Keratinocyte (primary cell): ENCODE results near the gene PKP2. TPM values are rescaled to one million over a fixed set of nuclear protein-coding genes. Genes with fewer than 3 reads are reported as not detected.

Experiments used
- DNase-seq: peaks from one replicate; pipeline ENCODE4 v3.0.0-alpha.2; 2011; ENCODE audit warnings: low read depth, missing footprints, low spot score
- FAIRE-seq: peaks from 2 replicates; lab custom pipeline; 2011; peaks lifted over from hg19 to GRCh38; lab: Jason Lieb, UNC
- H2AFZ ChIP-seq: 2 replicates; pipeline ENCODE4 v1.6.0; 2012; ENCODE audit warnings: low read length, control low read depth, inconsistent platforms; ENCODE audit not compliant: control insufficient read depth
- H3K27ac ChIP-seq: 2 replicates; pipeline ENCODE4 v1.5.1; 2011; ENCODE audit warnings: low read length; ENCODE audit not compliant: control insufficient read depth, insufficient read depth
- H3K27me3 ChIP-seq: 3 replicates; pipeline ENCODE4 v1.6.0; 2011; ENCODE audit warnings: low read length; ENCODE audit not compliant: control insufficient read depth, insufficient read depth; ENCODE audit errors: extremely low read depth
- H3K36me3 ChIP-seq, 2 experiments: 2 replicates in 1 of 2; 3 replicates in 1 of 2; pipeline ENCODE4 v1.5.1; 2011; ENCODE audit warnings: low read length in 2 of 2, mild to moderate bottlenecking in 1 of 2; ENCODE audit not compliant: control insufficient read depth in 2 of 2, insufficient read depth in 2 of 2; ENCODE audit errors: extremely low read depth in 1 of 2
- H3K4me1 ChIP-seq: 3 replicates; pipeline ENCODE4 v1.5.1; 2011; ENCODE audit warnings: low read length; ENCODE audit not compliant: control insufficient read depth, insufficient read depth; ENCODE audit errors: extremely low read depth
- H3K4me2 ChIP-seq: 3 replicates; pipeline ENCODE4 v1.6.0; 2011; ENCODE audit warnings: low read depth, low read length; ENCODE audit not compliant: control insufficient read depth, insufficient read depth; ENCODE audit errors: extremely low read depth
- H3K4me3 ChIP-seq, 3 experiments: fragments of 200-600 bp in 1 of 3; sonication (generic) in 1 of 3; 2 replicates in 2 of 3; 3 replicates in 1 of 3; pipeline ENCODE4 v1.5.1; 2011 to 2016; ENCODE audit warnings: low read length in 3 of 3, mild to moderate bottlenecking in 3 of 3, control low read depth in 2 of 3, inconsistent platforms in 1 of 3, low read depth in 1 of 3, mixed read lengths in 1 of 3, mixed run types in 1 of 3, moderate library complexity in 1 of 3; ENCODE audit not compliant: control insufficient read depth in 2 of 3, insufficient read depth in 2 of 3; ENCODE audit errors: extremely low read depth in 1 of 3
- H3K79me2 ChIP-seq: 2 replicates; pipeline ENCODE4 v1.6.0; 2012; ENCODE audit warnings: low read length; ENCODE audit not compliant: control insufficient read depth, insufficient read depth
- H3K9ac ChIP-seq: 3 replicates; pipeline ENCODE4 v1.6.0; 2011; ENCODE audit warnings: low read length; ENCODE audit not compliant: control insufficient read depth, insufficient read depth; ENCODE audit errors: extremely low read depth
- H3K9me1 ChIP-seq: 3 replicates; pipeline ENCODE4 v1.6.0; 2011; ENCODE audit warnings: low read length; ENCODE audit not compliant: control insufficient read depth, insufficient read depth; ENCODE audit errors: extremely low read depth
- H3K9me3 ChIP-seq: 2 replicates; pipeline ENCODE4 v1.5.1; 2012; ENCODE audit warnings: low read depth, low read length; ENCODE audit not compliant: control insufficient read depth
- H4K20me1 ChIP-seq: 3 replicates; pipeline ENCODE4 v1.6.0; 2011; ENCODE audit warnings: low read length; ENCODE audit not compliant: control insufficient read depth, insufficient read depth; ENCODE audit errors: extremely low read depth
- CTCF ChIP-seq, 3 experiments: IDR thresholded peaks in 1 of 3; conservative IDR thresholded peaks in 1 of 3; optimal IDR thresholded peaks in 1 of 3; 2 replicates in 2 of 3; 3 replicates in 1 of 3; pipeline versions ENCODE3 to v1.5.1; 2011; ENCODE audit warnings: low read length in 3 of 3, mild to moderate bottlenecking in 3 of 3, moderate library complexity in 2 of 3, control low read depth in 1 of 3, inconsistent platforms in 1 of 3; ENCODE audit not compliant: insufficient read depth in 2 of 3; ENCODE audit errors: extremely low read depth in 1 of 3
- EZH2 ChIP-seq: IDR thresholded peaks from one replicate; pipeline ENCODE4 v1.6.1; 2012; ENCODE audit warnings: inconsistent platforms, mild to moderate bottlenecking, low read length, moderate library complexity
- dilution Hi-C: fragments of 300-500 bp; cut with MboI; formaldehyde crosslinking; loops from one replicate; pipeline ENCODE4 v1.7.0; 2020; ENCODE audit warnings: low sequenced_read_pairs; ENCODE audit not compliant: extremely low pct_ligation_motif_present
- polyA plus RNA-seq, 5 experiments: library from polyadenylated mRNA; depleted of rRNA in 3 of 5; stranded (reverse) in 3 of 5; stranded (forward) in 1 of 5; unstranded in 1 of 5; fragments of >200 nt; gene quantifications; 1 replicate in 1 of 5; 2 replicates in 3 of 5; 3 replicates in 1 of 5; pipeline versions ENCODE4 v1.2.1 to v1.2.3, GENCODE V29; 2011 to 2012; ENCODE audit warnings: missing spikeins in 2 of 5, low read depth in 1 of 5, low replicate concordance in 1 of 5

PKP2 gene
- polyA plus RNA-seq, 1 donor (not counting 4 experiments of a cell fraction or from before 2014, with no cell fraction given): 50.4 TPM

- Histone ChIP-seq H2AFZ (no peak overlapping the region), H3K9ac (peak overlapping the region; percentile 38), H3K27ac (peak overlapping the region; percentile 80), H4K20me1 (no peaks in the 10 kb centered on the region), H3K79me2 (no peaks in the 10 kb centered on the region), H3K4me2 (peak overlapping the region; percentile 73), H3K36me3 (no peaks in the 10 kb centered on the region), H3K4me1 (peaks cover 47% of the 10 kb centered on the region), H3K9me3 (no peaks in the 10 kb centered on the region), H3K9me1 (no peaks in the 10 kb centered on the region), H3K27me3 (no peaks in the 10 kb centered on the region), H3K4me3 (peak overlapping the region in 1 of 3 experiments; percentile 9)
- DNase-seq (no peak), FAIRE-seq (peak; percentile 82)
- dilution Hi-C loops: no loop called here
- TF ChIP-seq EZH2: no peak
- no peak for TF ChIP-seq CTCF (optimal IDR thresholded peaks at IDR 0.05 in 1 of 3, IDR thresholded peaks at IDR 0.05 in 1 of 3, conservative IDR thresholded peaks at IDR 0.05 in 1 of 3; ENCODE audit: extremely low read depth in 1 of 3, insufficient read depth in 2 of 3, low read length in 3 of 3)
Measured at GRCh38 chr12:32921397-32921796, 24.8 kb upstream of the PKP2 start.

- Histone ChIP-seq H3K4me1 (peaks cover 42% of the 10 kb centered on the region), H4K20me1 (no peaks in the 10 kb centered on the region), H3K27ac (peak overlapping the region; percentile 80), H3K9me1 (no peaks in the 10 kb centered on the region), H3K4me2 (peak overlapping the region; percentile 73), H3K36me3 (no peaks in the 10 kb centered on the region), H3K9ac (no peak overlapping the region), H2AFZ (peak overlapping the region; percentile 67), H3K27me3 (no peaks in the 10 kb centered on the region), H3K9me3 (no peaks in the 10 kb centered on the region), H3K4me3 (no peak overlapping the region), H3K79me2 (no peaks in the 10 kb centered on the region)
- dilution Hi-C loops: no loop called here
- TF ChIP-seq CTCF (optimal IDR thresholded peaks at IDR 0.05 in 1 of 3, IDR thresholded peaks at IDR 0.05 in 1 of 3, conservative IDR thresholded peaks at IDR 0.05 in 1 of 3; ENCODE audit: extremely low read depth in 1 of 3, insufficient read depth in 2 of 3, low read length in 3 of 3) (no peak), EZH2 (no peak)
- no peak for DNase-seq
- FAIRE-seq: peak; percentile 59
Measured at GRCh38 chr12:32920506-32921085, 24.0 kb upstream of the PKP2 start.
